AG04450 (cell line): Measurements from ENCODE around the gene NMRAL1. TPM values are rescaled to one million over a fixed set of nuclear protein-coding genes. Genes with fewer than 3 reads are reported as not detected.

Experiments
- CTCF ChIA-PET: fragments of 300-600, 350-600 bp; formaldehyde crosslinking; extraction: SDS; loops from one replicate; lab custom pipeline; 2022; ENCODE audit warnings: antibody characterized with exemption, inconsistent platforms; lab: Charles Lee
- POLR2A ChIA-PET: fragments of 350-600 bp; formaldehyde crosslinking; extraction: SDS; loops from one replicate; lab custom pipeline; 2021; ENCODE audit warnings: antibody characterized with exemption, inconsistent platforms; lab: Yijun Ruan, JAX
- DNase-seq: peaks from one replicate; pipeline ENCODE4 v3.0.0-alpha.2; 2011; ENCODE audit warnings: low read depth, low spot score
- H3K27ac ChIP-seq: one replicate; pipeline ENCODE4 v1.5.1; 2012; ENCODE audit warnings: low read depth, low read length, control low read depth
- H3K27me3 ChIP-seq: one replicate; pipeline ENCODE4 v1.6.0; 2012; ENCODE audit warnings: low read length; ENCODE audit not compliant: control insufficient read depth, insufficient read depth
- H3K4me3 ChIP-seq: 2 replicates; pipeline ENCODE4 v1.5.1; 2011; ENCODE audit warnings: mild to moderate bottlenecking, low read depth, low read length, control low read depth
- H3K9me3 ChIP-seq: 2 replicates; pipeline ENCODE4 v1.5.1; 2012; ENCODE audit warnings: low read length; ENCODE audit not compliant: control insufficient read depth, insufficient read depth
- CTCF ChIP-seq: IDR thresholded peaks from 2 replicates; pipeline ENCODE4 v1.5.1; 2011; ENCODE audit warnings: low read depth, low read length, control low read depth, inconsistent platforms
- polyA plus RNA-seq: library from polyadenylated mRNA; depleted of rRNA; stranded (reverse); fragments of >200 nt; gene quantifications from 2 replicates; pipeline ENCODE4 v1.2.3, GENCODE V29; 2011

The NMRAL1 gene
- polyA plus RNA-seq, 1 experiment, result 26.3 TPM

- ChIA-PET CTCF (interaction anchor here (0.6 to 6.8 kb wide), 13 partner anchors 8 to 175 kb away, joined by 3 to 62 read pairs (median 4); no protein-coding TSS in a partner anchor), POLR2A (interaction anchor here (0.6 kb wide), 1 partner anchor 32 kb away, joined by 3 read pairs; the partner anchor contains the start of gene HMOX2)
- no peaks in the 10 kb centered on the region for H3K9me3 ChIP-seq
- no peak for DNase-seq
- TF ChIP-seq CTCF, result no peak
- H3K27ac ChIP-seq, result peak overlapping the region; percentile 31
- no peak overlapping the region for H3K4me3 ChIP-seq
- H3K27me3 ChIP-seq, result no peaks in the 10 kb centered on the region
These were observed 33.3 kb upstream of the NMRAL1 start for GRCh38 chr16:4507588-4508345.

- ChIA-PET CTCF (interaction anchor here (0.6 to 6.8 kb wide), 17 partner anchors 10 to 118 kb away, joined by 3 to 62 read pairs (median 4); partner anchors contain the start of gene MGRN1), POLR2A (no interaction called here)
- H3K27ac ChIP-seq, result peak overlapping the region; percentile 39
- no peak for DNase-seq
- H3K9me3 ChIP-seq, result no peaks in the 10 kb centered on the region
- H3K27me3 ChIP-seq, result no peaks in the 10 kb centered on the region
- H3K4me3 ChIP-seq, result no peak overlapping the region
- TF ChIP-seq CTCF, result peak; percentile 87
These were observed 32.0 kb upstream of the NMRAL1 start for GRCh38 chr16:4506450-4506849.

GRCh38 chr16:4505356-4506147 lies 31.1 kb upstream of the NMRAL1 start:
- no peak for TF ChIP-seq CTCF
- Histone ChIP-seq H3K9me3 (no peaks in the 10 kb centered on the region), H3K4me3 (no peak overlapping the region), H3K27ac (no peak overlapping the region), H3K27me3 (no peaks in the 10 kb centered on the region)
- DNase-seq, result no peak
- ChIA-PET CTCF (interaction anchor here (0.5 to 6.8 kb wide), 11 partner anchors 9 to 119 kb away, joined by 3 to 62 read pairs (median 5); partner anchors contain the start of gene MGRN1), POLR2A (no interaction called here)

- no peaks in the 10 kb centered on the region for H3K9me3 ChIP-seq
- ChIA-PET POLR2A (interaction anchor here (0.5 to 1.7 kb wide), 6 partner anchors 9 to 550 kb away, joined by 3 to 5 read pairs (median 4); partner anchors contain the start of gene HMOX2), CTCF (interaction anchor here (0.6 to 1.7 kb wide), 7 partner anchors 9 to 1441 kb away, joined by 3 to 6 read pairs (median 4); partner anchors contain the start of gene MGRN1)
- no peak for DNase-seq
- H3K27ac ChIP-seq, result peak overlapping the region; percentile 90
- TF ChIP-seq CTCF, result no peak
- H3K4me3 ChIP-seq, result peak overlapping the region; percentile 34; the same call in 1 of the 2 replicates
- no peaks in the 10 kb centered on the region for H3K27me3 ChIP-seq
These were observed 26.6 kb upstream of the NMRAL1 start for GRCh38 chr16:4501071-4501478.
